ENCODE results near the gene NSD1. TPM values are rescaled to one million over a fixed set of nuclear protein-coding genes. Genes with fewer than 3 reads are reported as not detected.

The NSD1 gene
- total RNA-seq (2022; extraction: Qiagen RNA extraction; ENCODE audit: low read depth) = 16.1 to 24.5 TPM (median 20.0 TPM) in 5 replicates

GRCh38 chr5:177133096-177133852, at the start of gene NSD1:
Gene NSD1, plus strand, starts transcription at chr5:177133773. Its CDS starts 1,331 bp downstream, at chr5:177135104.

GRCh38 chr5:177086654-177087397, 46.7 kb upstream of the NSD1 start, which contains the start of gene FGFR4:
Gene FGFR4, plus strand, starts transcription at chr5:177086915. Its CDS starts 2,688 bp downstream, at chr5:177089603.

GRCh38 chr5:177303121-177303924, 169.8 kb downstream of the NSD1 start, which contains the start of the genes PRELID1 and RAB24:
Gene PRELID1, plus strand, starts transcription at chr5:177303799. Its CDS starts 187 bp downstream, at chr5:177303986.
Gene RAB24, minus strand, starts transcription at chr5:177303719. Its CDS starts 431 bp downstream, at chr5:177303288.

GRCh38 chr5:177311723-177312648, 178.4 kb downstream of the NSD1 start, which contains the start of gene MXD3:
Gene MXD3, minus strand, starts transcription at chr5:177311898. Its CDS starts 68 bp downstream, at chr5:177311830.

Other genes with a start within 250 kb of the NSD1 start
- gene HK3, start 234.4 kb upstream of the NSD1 start, total RNA-seq (2022; extraction: Qiagen RNA extraction; ENCODE audit: low read depth) = 0.05 to 0.13 TPM in 2 of 5 replicates, not detected in the others
- 40.6 to 45.8 TPM (median 42.9 TPM) in 5 replicates for gene UIMC1, start 127.0 kb upstream of the NSD1 start, total RNA-seq (2022; extraction: Qiagen RNA extraction; ENCODE audit: low read depth)
- gene ZNF346, start 111.1 kb upstream of the NSD1 start, total RNA-seq (2022; extraction: Qiagen RNA extraction; ENCODE audit: low read depth) = 8.8 to 11.9 TPM (median 10.1 TPM) in 5 replicates
- 18.1 to 25.8 TPM (median 22.7 TPM) in 5 replicates for gene FGFR4, start 46.9 kb upstream of the NSD1 start, total RNA-seq (2022; extraction: Qiagen RNA extraction; ENCODE audit: low read depth)
- 22.5 to 26.9 TPM (median 24.5 TPM) in 5 replicates for gene RAB24, start 169.9 kb downstream of the NSD1 start, total RNA-seq (2022; extraction: Qiagen RNA extraction; ENCODE audit: low read depth)
- 304 to 397 TPM (median 381 TPM) in 5 replicates for gene PRELID1, start 170.0 kb downstream of the NSD1 start, total RNA-seq (2022; extraction: Qiagen RNA extraction; ENCODE audit: low read depth)
- 14.2 to 18.0 TPM (median 16.0 TPM) in 5 replicates for gene MXD3, start 178.1 kb downstream of the NSD1 start, total RNA-seq (2022; extraction: Qiagen RNA extraction; ENCODE audit: low read depth)
- gene LMAN2, start 217.9 kb downstream of the NSD1 start, total RNA-seq (2022; extraction: Qiagen RNA extraction; ENCODE audit: low read depth) = 184 to 212 TPM (median 199 TPM) in 5 replicates
- gene RGS14, start 224.2 kb downstream of the NSD1 start, total RNA-seq (2022; extraction: Qiagen RNA extraction; ENCODE audit: low read depth) = 2.3 to 7.2 TPM (median 5.4 TPM) in 5 replicates

All from A549 treated with GW870086 at 1 μM for 4 hours (cell line).